GM12878 (cell line): Measurements from ENCODE around the gene MAPRE3. TPM values are rescaled to one million over a fixed set of nuclear protein-coding genes. Genes with fewer than 3 reads are reported as not detected.

Experiments used
- ATAC-seq: fragments of 200-7000 bp; cut with Tn5 transposase; 3 replicates; pipeline ENCODE4 v1.9.1; 2020; ENCODE audit warnings: mild to moderate bottlenecking, moderate library complexity
- BruUV-seq: library from RNA; stranded (reverse); fragments of 400-500 nt; replicated peaks from 2 replicates; lab custom pipeline; 2021; lab: Mats Ljungman, UMichigan
- CTCF ChIA-PET: fragments of 300-600 bp; sonication (Branson Sonifier 250); formaldehyde crosslinking; extraction: SDS; loops from one replicate; lab custom pipeline; 2021; ENCODE audit warnings: inconsistent platforms; lab: Yijun Ruan, JAX
- POLR2A ChIA-PET: fragments of 350-600 bp; formaldehyde crosslinking; extraction: SDS; loops from one replicate; lab custom pipeline; 2021; ENCODE audit warnings: inconsistent platforms; lab: Charles Lee
- RAD21 ChIA-PET: fragments of 300-600 bp; sonication (Branson Sonifier 250); formaldehyde crosslinking; loops from one replicate; lab custom pipeline; 2023; ENCODE audit warnings: antibody characterized with exemption; ENCODE audit not compliant: unreplicated experiment; lab: Charles Lee
- SMC1A ChIA-PET: fragments of 300-600 bp; sonication (Branson Sonifier 250); formaldehyde crosslinking; loops from one replicate; lab custom pipeline; 2023; ENCODE audit not compliant: unreplicated experiment, uncharacterized antibody; lab: Charles Lee
- DNase-seq: peaks from one replicate; pipeline ENCODE4 v3.0.0-alpha.2; 2011; ENCODE audit warnings: low read depth, low spot score
- FAIRE-seq: peaks from 3 replicates; lab custom pipeline; 2011; peaks lifted over from hg19 to GRCh38; lab: Jason Lieb, UNC
- H2AFZ ChIP-seq: 2 replicates; pipeline ENCODE4 v1.6.0; 2011; ENCODE audit warnings: low read depth, low read length, control low read depth; ENCODE audit not compliant: control insufficient read depth
- H3K27ac ChIP-seq: 2 replicates; pipeline ENCODE4 v1.5.1; 2011; ENCODE audit warnings: control low read depth; ENCODE audit not compliant: control insufficient read depth, insufficient read depth
- H3K27me3 ChIP-seq, 2 experiments: replicated peaks in 1 of 2; 2 replicates each; pipeline versions ENCODE4 v1.6.0 to v1.6.1; 2011; ENCODE audit warnings: low read length in 1 of 2; ENCODE audit not compliant: control insufficient read depth in 2 of 2, insufficient read depth in 2 of 2
- H3K36me3 ChIP-seq, 2 experiments: 2 replicates each; pipeline ENCODE4 v1.5.1; 2011; ENCODE audit warnings: low read length in 1 of 2; ENCODE audit not compliant: control insufficient read depth in 2 of 2, insufficient read depth in 2 of 2
- H3K4me1 ChIP-seq: 2 replicates; pipeline ENCODE4 v1.6.1; 2011; ENCODE audit warnings: mild to moderate bottlenecking, low read length, moderate library complexity, mixed read lengths; ENCODE audit not compliant: control insufficient read depth, insufficient read depth
- H3K4me2 ChIP-seq: 2 replicates; pipeline ENCODE4 v1.6.0; 2011; ENCODE audit warnings: control low read depth; ENCODE audit not compliant: control insufficient read depth, insufficient read depth
- H3K4me3 ChIP-seq: fragments of 200-600 bp; sonication (generic); 2 replicates; pipeline ENCODE4 v1.5.1; 2016
- H3K79me2 ChIP-seq: 2 replicates; pipeline ENCODE4 v1.6.0; 2011; ENCODE audit warnings: low read length; ENCODE audit not compliant: control insufficient read depth, insufficient read depth
- H3K9ac ChIP-seq: 2 replicates; pipeline ENCODE4 v1.8.0; 2011; ENCODE audit warnings: low read length, control low read depth, mixed read lengths; ENCODE audit not compliant: control insufficient read depth, insufficient read depth
- H3K9me3 ChIP-seq: replicated peaks from 3 replicates; pipeline ENCODE4 v1.5.1; 2011; ENCODE audit warnings: mild to moderate bottlenecking, low read length; ENCODE audit not compliant: control insufficient read depth, insufficient read depth
- H4K20me1 ChIP-seq: 2 replicates; pipeline ENCODE4 v1.6.0; 2011; ENCODE audit not compliant: control insufficient read depth, insufficient read depth
- CHD4 ChIP-seq: fragments of 200-600 bp; sonication (generic); IDR thresholded peaks from 2 replicates; pipeline ENCODE4 v1.6.1; 2016; ENCODE audit warnings: mild to moderate bottlenecking
- TAF1 ChIP-seq: IDR thresholded peaks from 2 replicates; pipeline ENCODE4 v1.6.1; 2011; ENCODE audit warnings: mild to moderate bottlenecking, low read depth, low read length, borderline replicate concordance
- TBL1XR1 ChIP-seq: IDR thresholded peaks from 2 replicates; pipeline ENCODE4 v1.6.1; 2012; ENCODE audit warnings: low read depth, low read length, improper control_type of control experiment
- TCF12 ChIP-seq: IDR thresholded peaks from 2 replicates; pipeline ENCODE4 v1.6.1; 2011; ENCODE audit warnings: low read depth, mild to moderate bottlenecking, low read length
- WGBS: methylation state at CpG from one replicate; pipeline ENCODE4 v1.1.6; 2016; ENCODE audit warnings: low lambda C conversion rate; ENCODE audit not compliant: insufficient replicate concordance, insufficient coverage; ENCODE audit errors: missing lambda C conversion rate; 5-methylcytosine and 5-hydroxymethylcytosine counted together
- in situ Hi-C: fragments of 300-500 bp; cut with MboI; formaldehyde crosslinking; loops from 9 replicates; pipeline ENCODE4 v1.14.3; 2018; ENCODE audit warnings: mixed read lengths
- intact Hi-C: fragments of 100-400 bp; cut with micrococcal nuclease; formaldehyde crosslinking; loops from one replicate; pipeline ENCODE4 v1.14.2; 2022; ENCODE audit not compliant: unreplicated experiment
- polyA plus RNA-seq, 11 experiments: library from polyadenylated mRNA; depleted of rRNA in 4 of 11; unstranded in 6 of 11; stranded (reverse) in 5 of 11; fragments of >200 nt; fragmentation: Nextera tagmentation in 4 of 11; fragmentation: Illumina TruSeq in 1 of 11; extraction: Ambion mirVana in 4 of 11; extraction: Trizol in 1 of 11; gene quantifications; 1 replicate in 1 of 11; 2 replicates in 10 of 11; pipeline versions ENCODE4 v1.2.1 to v1.2.3, GENCODE V29; 2011 to 2016; ENCODE audit warnings: inconsistent platforms in 2 of 11, missing spikeins in 2 of 11, low read depth in 1 of 11
- total RNA-seq, 4 experiments: library from RNA; depleted of rRNA in 3 of 4; stranded (reverse); fragments of >200 nt in 3 of 4; fragmentation: Illumina TruSeq in 1 of 4; extraction: Trizol in 1 of 4; gene quantifications; 2 replicates each; pipeline versions ENCODE4 v1.2.1 to v1.2.3, GENCODE V29; 2013 to 2021
- TF ChIP-seq, protein P1 (sequence below): IDR thresholded peaks from 2 replicates; pipeline ENCODE4 v1.6.1; 2012; ENCODE audit warnings: mild to moderate bottlenecking, low read depth, low read length

MAPRE3 gene
- total and polyA plus RNA-seq, 10 of the 15 experiments (the other 5 are each of a cell fraction or from before 2014, with no cell fraction given) = 0.03 to 1.3 (median 0.73) TPM; not detected in 1

DNA sequence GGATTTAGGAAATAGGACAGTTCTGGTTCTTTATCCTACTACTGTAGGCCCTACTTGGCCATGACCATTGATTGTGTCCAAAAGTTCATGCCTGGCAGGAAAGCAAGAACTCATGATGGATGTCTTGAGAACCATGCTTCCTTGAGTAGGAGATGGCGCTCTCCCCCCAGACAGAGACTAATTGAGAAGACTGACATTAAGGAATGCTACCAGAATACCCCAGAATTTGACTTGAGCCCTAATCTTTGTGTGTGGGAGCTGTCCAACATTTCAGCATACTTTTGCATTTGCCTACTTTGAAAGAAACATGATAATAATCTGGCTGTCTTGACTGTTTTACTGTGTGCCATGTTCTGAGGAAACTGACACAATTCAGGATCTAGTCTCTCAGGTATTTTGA is 23.3 kb downstream of the MAPRE3 start:
- no peaks in the 10 kb centered on the region for H3K79me2 ChIP-seq
- H3K27ac ChIP-seq = no peak overlapping the region
- ChIA-PET RAD21 (no interaction called here), POLR2A (interaction anchor here (0.5 kb wide), 1 partner anchor 309 kb away, joined by 3 read pairs; no protein-coding TSS in a partner anchor), CTCF (interaction anchor here (0.7 to 1.5 kb wide), 3 partner anchors 10 to 286 kb away, joined by 3 to 4 read pairs (median 4); no protein-coding TSS in a partner anchor), SMC1A (interaction anchor here (1.2 kb wide), 2 partner anchors 9 to 26 kb away, joined by 3 to 4 read pairs; no protein-coding TSS in a partner anchor)
- no peak overlapping the region for H3K4me2 ChIP-seq
- no peaks in the 10 kb centered on the region for H4K20me1 ChIP-seq
- H3K36me3 ChIP-seq = no peaks in the 10 kb centered on the region
- no peak for ATAC-seq
- H3K27me3 ChIP-seq = peaks cover 1 to 2% of the 10 kb centered on the region in 2 experiments; a peak in 3 of 4 replicates
- H3K9ac ChIP-seq = no peak overlapping the region
- 6% methylated on average over 1 of the region's 1 CpG for WGBS
- intact Hi-C loops (no loop called here), in situ Hi-C loops (no loop called here)
- H2AFZ ChIP-seq = no peak overlapping the region
- H3K4me1 ChIP-seq = no peaks in the 10 kb centered on the region
- no peak overlapping the region for H3K4me3 ChIP-seq
- no TSS peak for BruUV-seq
- H3K9me3 ChIP-seq = no peaks in the 10 kb centered on the region
- TF ChIP-seq TAF1 = no peak
- TF ChIP-seq TCF12 = no peak
- no peak for TF ChIP-seq CHD4
- no peak for TF ChIP-seq TBL1XR1
- TF ChIP-seq, protein P1, sequence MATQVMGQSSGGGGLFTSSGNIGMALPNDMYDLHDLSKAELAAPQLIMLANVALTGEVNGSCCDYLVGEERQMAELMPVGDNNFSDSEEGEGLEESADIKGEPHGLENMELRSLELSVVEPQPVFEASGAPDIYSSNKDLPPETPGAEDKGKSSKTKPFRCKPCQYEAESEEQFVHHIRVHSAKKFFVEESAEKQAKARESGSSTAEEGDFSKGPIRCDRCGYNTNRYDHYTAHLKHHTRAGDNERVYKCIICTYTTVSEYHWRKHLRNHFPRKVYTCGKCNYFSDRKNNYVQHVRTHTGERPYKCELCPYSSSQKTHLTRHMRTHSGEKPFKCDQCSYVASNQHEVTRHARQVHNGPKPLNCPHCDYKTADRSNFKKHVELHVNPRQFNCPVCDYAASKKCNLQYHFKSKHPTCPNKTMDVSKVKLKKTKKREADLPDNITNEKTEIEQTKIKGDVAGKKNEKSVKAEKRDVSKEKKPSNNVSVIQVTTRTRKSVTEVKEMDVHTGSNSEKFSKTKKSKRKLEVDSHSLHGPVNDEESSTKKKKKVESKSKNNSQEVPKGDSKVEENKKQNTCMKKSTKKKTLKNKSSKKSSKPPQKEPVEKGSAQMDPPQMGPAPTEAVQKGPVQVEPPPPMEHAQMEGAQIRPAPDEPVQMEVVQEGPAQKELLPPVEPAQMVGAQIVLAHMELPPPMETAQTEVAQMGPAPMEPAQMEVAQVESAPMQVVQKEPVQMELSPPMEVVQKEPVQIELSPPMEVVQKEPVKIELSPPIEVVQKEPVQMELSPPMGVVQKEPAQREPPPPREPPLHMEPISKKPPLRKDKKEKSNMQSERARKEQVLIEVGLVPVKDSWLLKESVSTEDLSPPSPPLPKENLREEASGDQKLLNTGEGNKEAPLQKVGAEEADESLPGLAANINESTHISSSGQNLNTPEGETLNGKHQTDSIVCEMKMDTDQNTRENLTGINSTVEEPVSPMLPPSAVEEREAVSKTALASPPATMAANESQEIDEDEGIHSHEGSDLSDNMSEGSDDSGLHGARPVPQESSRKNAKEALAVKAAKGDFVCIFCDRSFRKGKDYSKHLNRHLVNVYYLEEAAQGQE = peak; percentile 81; the same call in 1 of the 2 replicates
- FAIRE-seq = no peak
- no peak for DNase-seq
